DMS114 treated with DMSO at 0.1 percent for 48 hours (cell line): ENCODE measurements around the gene NR3C2.

ENCODE experiments used
- DNase-seq: peaks from one replicate; lab custom pipeline; 2025; ENCODE audit not compliant: unreplicated experiment; lab: John Stamatoyannopoulos, UW

The NR3C2 gene

GRCh38 chr4:148315049-148315448 is 127.2 kb downstream of the NR3C2 start:
- DNase-seq: no peak

GRCh38 chr4:148312956-148313490 is 129.2 kb downstream of the NR3C2 start:
- no peak for DNase-seq

GRCh38 chr4:148311526-148311925 is 130.7 kb downstream of the NR3C2 start:
- DNase-seq: no peak

GRCh38 chr4:148310756-148311155 is 131.5 kb downstream of the NR3C2 start:
- DNase-seq: no peak

- DNase-seq: no peak
Measured at GRCh38 chr4:148305751-148306150, 136.5 kb downstream of the NR3C2 start.

GRCh38 chr4:148302416-148302815 is 139.8 kb downstream of the NR3C2 start:
- DNase-seq: no peak

- no peak for DNase-seq
Measured at GRCh38 chr4:148300877-148301276, 141.3 kb downstream of the NR3C2 start.

- no peak for DNase-seq
Measured at GRCh38 chr4:148299337-148299736, 142.9 kb downstream of the NR3C2 start.

- DNase-seq: no peak
Measured at GRCh38 chr4:148296498-148296897, 145.7 kb downstream of the NR3C2 start.

- DNase-seq: no peak
Measured at GRCh38 chr4:148295642-148296041, 146.6 kb downstream of the NR3C2 start.

- DNase-seq: no peak
Measured at GRCh38 chr4:148293571-148293970, 148.6 kb downstream of the NR3C2 start.

- no peak for DNase-seq
Measured at GRCh38 chr4:148292686-148293085, 149.5 kb downstream of the NR3C2 start.

- DNase-seq: no peak
Measured at GRCh38 chr4:148289740-148290139, 152.5 kb downstream of the NR3C2 start.

- no peak for DNase-seq
Measured at GRCh38 chr4:148288448-148288847, 153.8 kb downstream of the NR3C2 start.

GRCh38 chr4:148287111-148287510 is 155.1 kb downstream of the NR3C2 start:
- no peak for DNase-seq

- DNase-seq: no peak
Measured at GRCh38 chr4:148286012-148286411, 156.2 kb downstream of the NR3C2 start.

GRCh38 chr4:148283665-148284064 is 158.5 kb downstream of the NR3C2 start:
- DNase-seq: no peak

GRCh38 chr4:148278310-148278709 is 163.9 kb downstream of the NR3C2 start:
- DNase-seq: no peak

GRCh38 chr4:148275266-148275665 is 166.9 kb downstream of the NR3C2 start:
- DNase-seq: no peak

- DNase-seq: no peak
Measured at GRCh38 chr4:148273501-148273986, 168.7 kb downstream of the NR3C2 start.

- no peak for DNase-seq
Measured at GRCh38 chr4:148271166-148271565, 171.0 kb downstream of the NR3C2 start.

GRCh38 chr4:148270630-148271029 is 171.6 kb downstream of the NR3C2 start:
- no peak for DNase-seq

- no peak for DNase-seq
Measured at GRCh38 chr4:148268835-148269234, 173.4 kb downstream of the NR3C2 start.
